ENCODE data around the gene PKDCC.

Gene PKDCC

GRCh38 chr2:42107249-42108042, 59.6 kb downstream of the PKDCC start:
- Histone ChIP-seq H3K4me3 (ENCODE audit: low read depth, low read length) (no peak overlapping the region), H3K9me3 (ENCODE audit: control insufficient read depth, insufficient read depth, low read length) (no peaks in the 10 kb centered on the region), H3K4me1 (ENCODE audit: control insufficient read depth, insufficient read depth, low read length) (peaks cover 10% of the 10 kb centered on the region), H3K27me3 (ENCODE audit: control insufficient read depth, insufficient read depth, low read length) (peaks cover 16% of the 10 kb centered on the region), H3K36me3 (ENCODE audit: control insufficient read depth, insufficient read depth, low read length) (no peaks in the 10 kb centered on the region), H3K9ac (ENCODE audit: low read depth, low read length) (no peak overlapping the region)
